NCI-H2196 (cell line): ENCODE results near the gene FAM216A.

Experiments used
- DNase-seq: peaks from one replicate; lab custom pipeline; 2025; ENCODE audit not compliant: unreplicated experiment; lab: John Stamatoyannopoulos, UW

FAM216A gene

DNA sequence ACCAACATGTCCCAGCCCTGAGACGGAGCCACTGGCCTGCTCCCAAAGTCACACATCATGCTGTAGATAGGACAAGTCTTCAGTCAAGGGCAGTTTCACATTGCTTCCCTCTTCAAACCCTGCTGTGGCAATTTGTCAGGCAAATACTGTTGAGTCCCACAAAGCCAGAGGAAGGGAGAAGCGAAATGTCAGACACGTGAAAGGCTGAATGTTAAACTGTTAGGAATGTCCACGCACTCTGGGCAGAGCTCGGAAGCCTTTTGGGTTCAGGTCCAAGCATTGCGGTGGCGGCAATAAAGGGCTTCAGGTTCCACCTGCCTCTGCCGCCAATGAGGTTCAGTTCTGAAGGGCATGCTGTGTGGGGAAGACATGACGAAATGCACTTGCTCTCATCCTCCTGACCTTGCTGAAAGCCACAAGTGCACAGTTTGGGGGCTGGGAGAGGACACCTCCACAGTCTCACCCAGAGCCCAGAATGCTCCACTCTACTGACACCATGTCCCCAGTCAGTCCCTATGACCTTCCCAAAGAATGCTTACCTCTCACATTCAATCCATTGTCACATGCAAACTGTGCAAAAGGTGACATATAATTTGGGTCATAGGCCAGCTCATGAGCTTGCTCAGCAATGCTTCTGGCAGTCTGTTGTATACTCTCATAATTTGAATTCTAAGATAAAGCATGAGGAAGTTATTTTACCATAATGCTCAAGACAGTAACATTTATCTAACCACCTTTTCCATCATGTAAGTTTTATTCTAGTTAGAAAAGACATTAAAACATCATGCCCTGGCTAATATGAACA lies 69.2 kb downstream of the FAM216A start:
- DNase-seq: peak; percentile 88

DNA sequence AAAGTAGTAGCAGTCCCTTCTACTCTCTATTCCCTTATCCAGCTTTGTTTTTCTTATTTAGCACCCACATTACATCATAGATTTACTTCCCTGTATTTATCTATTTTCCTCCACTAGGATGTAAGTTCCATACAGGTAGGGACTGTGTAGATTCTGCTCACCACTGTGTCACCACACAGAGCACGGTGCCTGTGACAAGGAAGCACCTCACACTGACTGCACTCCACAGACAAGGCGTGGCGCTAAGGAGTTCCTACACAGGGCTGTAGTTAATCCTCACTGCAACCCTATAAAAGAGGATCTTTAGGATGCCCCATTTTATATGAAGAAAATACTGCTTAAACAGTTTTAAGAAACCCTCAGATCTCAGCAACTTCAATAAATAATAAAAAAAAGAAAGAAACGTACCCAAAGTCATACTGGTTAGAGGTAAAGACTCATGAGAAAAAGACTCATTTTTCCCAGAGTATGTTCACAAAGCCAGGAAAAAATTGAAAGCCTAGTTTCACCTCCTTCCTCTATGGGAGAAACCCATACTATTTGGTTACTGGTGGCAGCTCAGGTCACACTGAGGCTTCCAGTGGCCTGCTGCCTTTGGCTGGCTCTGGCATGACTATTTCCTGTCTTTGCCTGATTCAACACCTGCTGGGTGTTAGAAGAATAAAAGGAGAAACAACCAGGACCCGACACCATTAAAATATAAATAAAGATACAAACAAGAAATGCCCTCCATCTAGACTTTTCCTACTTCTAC lies 70.4 kb downstream of the FAM216A start:
- no peak for DNase-seq
